ENCODE measurements around the gene WBP2.

Gene WBP2

GRCh38 chr17:75877752-75878173 is 22.6 kb upstream of the WBP2 start:
- DNase-seq (ENCODE audit: low spot score) = peak; percentile 77
- TF ChIP-seq, protein P1, sequence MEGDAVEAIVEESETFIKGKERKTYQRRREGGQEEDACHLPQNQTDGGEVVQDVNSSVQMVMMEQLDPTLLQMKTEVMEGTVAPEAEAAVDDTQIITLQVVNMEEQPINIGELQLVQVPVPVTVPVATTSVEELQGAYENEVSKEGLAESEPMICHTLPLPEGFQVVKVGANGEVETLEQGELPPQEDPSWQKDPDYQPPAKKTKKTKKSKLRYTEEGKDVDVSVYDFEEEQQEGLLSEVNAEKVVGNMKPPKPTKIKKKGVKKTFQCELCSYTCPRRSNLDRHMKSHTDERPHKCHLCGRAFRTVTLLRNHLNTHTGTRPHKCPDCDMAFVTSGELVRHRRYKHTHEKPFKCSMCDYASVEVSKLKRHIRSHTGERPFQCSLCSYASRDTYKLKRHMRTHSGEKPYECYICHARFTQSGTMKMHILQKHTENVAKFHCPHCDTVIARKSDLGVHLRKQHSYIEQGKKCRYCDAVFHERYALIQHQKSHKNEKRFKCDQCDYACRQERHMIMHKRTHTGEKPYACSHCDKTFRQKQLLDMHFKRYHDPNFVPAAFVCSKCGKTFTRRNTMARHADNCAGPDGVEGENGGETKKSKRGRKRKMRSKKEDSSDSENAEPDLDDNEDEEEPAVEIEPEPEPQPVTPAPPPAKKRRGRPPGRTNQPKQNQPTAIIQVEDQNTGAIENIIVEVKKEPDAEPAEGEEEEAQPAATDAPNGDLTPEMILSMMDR (IDR thresholded peaks at IDR 0.05; ENCODE audit: borderline replicate concordance, control extremely low read depth, extremely low read depth, insufficient read depth, missing control alignments) = peak; percentile 54
- in situ Hi-C loops (cut with MboI; ENCODE audit: low sequenced_read_pairs, unreplicated experiment) = no loop called here

GRCh38 chr17:75876938-75877751 is 22.0 kb upstream of the WBP2 start:
- TF ChIP-seq, protein P1 (IDR thresholded peaks at IDR 0.05; ENCODE audit: borderline replicate concordance, control extremely low read depth, extremely low read depth, insufficient read depth, missing control alignments) = peak; percentile 12
- in situ Hi-C loops (cut with MboI; ENCODE audit: low sequenced_read_pairs, unreplicated experiment) = no loop called here
- DNase-seq (ENCODE audit: low spot score) = no peak

DNA sequence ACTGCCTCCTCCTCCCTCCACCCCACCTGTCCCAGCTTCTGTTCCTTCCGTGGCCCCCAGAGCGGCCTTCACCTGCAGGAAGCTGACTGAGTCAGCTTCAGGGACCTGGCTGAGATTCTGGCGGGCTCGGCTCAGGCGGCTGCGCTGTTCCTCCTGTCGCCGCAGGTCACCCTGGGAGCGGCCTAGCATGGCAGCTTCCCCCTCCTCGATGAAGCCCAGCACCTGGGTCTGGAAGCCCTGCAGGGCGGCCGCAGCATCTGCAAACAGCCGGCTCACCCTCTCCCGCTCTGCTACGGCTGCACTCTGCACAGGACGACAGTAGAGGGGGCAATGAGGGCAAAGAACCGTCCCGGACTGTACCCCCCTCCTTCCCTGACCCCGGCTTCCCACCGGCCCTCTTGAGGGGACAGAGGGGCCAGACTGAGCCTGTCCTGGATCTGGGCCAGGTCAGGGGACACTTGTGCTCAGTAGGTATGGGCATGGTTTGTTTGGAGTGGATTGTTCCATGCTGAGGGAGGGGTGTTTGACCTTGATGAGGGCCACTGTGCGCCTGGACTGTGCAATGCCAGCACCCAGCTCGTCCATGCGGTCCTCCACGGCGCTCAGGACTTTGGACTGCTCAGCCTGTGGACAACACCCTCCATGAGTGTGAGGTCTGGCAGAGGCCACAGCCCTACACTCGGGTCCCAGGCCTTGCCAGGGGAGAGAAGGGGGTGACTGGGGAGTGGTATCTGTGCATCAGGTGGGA is 21.2 kb upstream of the WBP2 start:
- in situ Hi-C loops (cut with MboI; ENCODE audit: low sequenced_read_pairs, unreplicated experiment) = no loop called here
- TF ChIP-seq, protein P1 (IDR thresholded peaks at IDR 0.05; ENCODE audit: borderline replicate concordance, control extremely low read depth, extremely low read depth, insufficient read depth, missing control alignments) = no peak
- DNase-seq (ENCODE audit: low spot score) = peak; percentile 70

DNA sequence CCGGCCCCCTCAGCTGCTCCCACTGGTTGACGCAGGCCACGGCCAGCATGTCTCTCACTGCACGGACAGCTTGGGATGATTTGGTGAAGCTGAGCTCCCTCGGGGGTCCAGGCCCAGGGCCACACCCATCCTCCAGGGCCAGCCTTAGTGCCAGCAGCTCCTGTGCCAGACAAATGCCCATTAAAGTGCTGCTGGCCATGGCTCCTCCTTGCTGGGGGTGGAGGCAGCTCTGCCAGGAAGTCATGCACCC is 20.7 kb upstream of the WBP2 start:
- in situ Hi-C loops (cut with MboI; ENCODE audit: low sequenced_read_pairs, unreplicated experiment) = no loop called here
- TF ChIP-seq, protein P1 (IDR thresholded peaks at IDR 0.05; ENCODE audit: borderline replicate concordance, control extremely low read depth, extremely low read depth, insufficient read depth, missing control alignments) = no peak

GRCh38 chr17:75875182-75875939 is 20.2 kb upstream of the WBP2 start:
- TF ChIP-seq, protein P1 (IDR thresholded peaks at IDR 0.05; ENCODE audit: borderline replicate concordance, control extremely low read depth, extremely low read depth, insufficient read depth, missing control alignments) = no peak
- DNase-seq (ENCODE audit: low spot score) = no peak
- in situ Hi-C loops (cut with MboI; ENCODE audit: low sequenced_read_pairs, unreplicated experiment) = no loop called here

More for the DNA sequence above, 20.7 kb upstream of the WBP2 start:
- DNase-seq (ENCODE audit: low spot score) = no peak

Measured in GM13976 (cell line).